Measurements from ENCODE around the gene RGS3.

Gene RGS3

DNA sequence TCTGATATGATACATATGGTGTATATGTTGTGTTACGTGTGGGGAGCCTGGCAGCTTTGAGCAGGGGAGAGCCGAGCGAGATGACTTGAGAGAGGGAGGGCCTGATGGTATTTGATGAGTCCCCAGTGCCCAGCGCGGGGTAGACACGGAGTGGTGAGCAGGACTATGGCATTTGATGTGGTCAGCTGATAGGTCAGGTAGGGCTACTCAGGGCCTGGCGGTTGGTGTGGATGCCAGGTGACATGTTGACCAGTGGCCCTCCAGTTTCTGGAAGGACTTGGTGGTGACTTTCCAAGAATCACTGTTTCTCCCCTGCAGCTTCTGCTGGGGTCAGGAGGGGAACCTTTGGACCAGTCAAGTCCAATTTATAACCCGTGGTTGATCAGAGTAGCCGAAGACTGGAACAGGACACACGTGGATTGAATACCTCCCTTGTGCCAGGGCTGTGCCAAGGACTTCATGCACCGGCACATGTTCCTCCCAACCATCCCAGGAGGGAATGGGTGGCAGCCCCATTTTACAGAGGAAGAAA lies 148.8 kb downstream of the RGS3 start:
- no peak for DNase-seq (ENCODE audit: extremely low read depth, low read depth)
- TF ChIP-seq, protein P1, sequence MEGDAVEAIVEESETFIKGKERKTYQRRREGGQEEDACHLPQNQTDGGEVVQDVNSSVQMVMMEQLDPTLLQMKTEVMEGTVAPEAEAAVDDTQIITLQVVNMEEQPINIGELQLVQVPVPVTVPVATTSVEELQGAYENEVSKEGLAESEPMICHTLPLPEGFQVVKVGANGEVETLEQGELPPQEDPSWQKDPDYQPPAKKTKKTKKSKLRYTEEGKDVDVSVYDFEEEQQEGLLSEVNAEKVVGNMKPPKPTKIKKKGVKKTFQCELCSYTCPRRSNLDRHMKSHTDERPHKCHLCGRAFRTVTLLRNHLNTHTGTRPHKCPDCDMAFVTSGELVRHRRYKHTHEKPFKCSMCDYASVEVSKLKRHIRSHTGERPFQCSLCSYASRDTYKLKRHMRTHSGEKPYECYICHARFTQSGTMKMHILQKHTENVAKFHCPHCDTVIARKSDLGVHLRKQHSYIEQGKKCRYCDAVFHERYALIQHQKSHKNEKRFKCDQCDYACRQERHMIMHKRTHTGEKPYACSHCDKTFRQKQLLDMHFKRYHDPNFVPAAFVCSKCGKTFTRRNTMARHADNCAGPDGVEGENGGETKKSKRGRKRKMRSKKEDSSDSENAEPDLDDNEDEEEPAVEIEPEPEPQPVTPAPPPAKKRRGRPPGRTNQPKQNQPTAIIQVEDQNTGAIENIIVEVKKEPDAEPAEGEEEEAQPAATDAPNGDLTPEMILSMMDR (IDR thresholded peaks at IDR 0.05; ENCODE audit: low read depth, low read length, missing control alignments): no peak
- H3K4me3 ChIP-seq (replicated peaks; ENCODE audit: low read depth, low read length): no peak overlapping the region

DNA sequence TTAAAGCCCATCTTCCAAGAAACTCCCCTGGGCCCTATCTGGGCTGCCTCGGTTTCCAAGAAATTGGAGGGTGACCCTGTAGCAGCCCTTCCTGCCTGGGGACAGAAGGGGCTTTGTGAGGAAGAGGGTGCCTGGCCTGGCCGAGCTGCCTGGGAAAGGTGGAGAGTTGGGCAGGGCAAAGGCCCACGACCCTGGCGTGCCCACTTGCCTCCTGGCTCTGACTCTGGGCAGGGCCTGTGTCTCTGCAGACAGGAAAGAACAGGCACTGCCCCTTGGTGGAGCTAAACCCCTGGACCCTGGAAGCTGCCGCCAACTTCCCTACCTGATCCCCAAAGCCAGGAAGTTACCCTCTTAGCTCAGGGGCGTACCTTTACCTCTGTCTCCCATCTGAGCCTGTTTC lies 149.3 kb downstream of the RGS3 start:
- H3K4me3 ChIP-seq (replicated peaks; ENCODE audit: low read depth, low read length): no peak overlapping the region
- TF ChIP-seq, protein P1 (IDR thresholded peaks at IDR 0.05; ENCODE audit: low read depth, low read length, missing control alignments): no peak
- DNase-seq (ENCODE audit: extremely low read depth, low read depth): no peak

DNA sequence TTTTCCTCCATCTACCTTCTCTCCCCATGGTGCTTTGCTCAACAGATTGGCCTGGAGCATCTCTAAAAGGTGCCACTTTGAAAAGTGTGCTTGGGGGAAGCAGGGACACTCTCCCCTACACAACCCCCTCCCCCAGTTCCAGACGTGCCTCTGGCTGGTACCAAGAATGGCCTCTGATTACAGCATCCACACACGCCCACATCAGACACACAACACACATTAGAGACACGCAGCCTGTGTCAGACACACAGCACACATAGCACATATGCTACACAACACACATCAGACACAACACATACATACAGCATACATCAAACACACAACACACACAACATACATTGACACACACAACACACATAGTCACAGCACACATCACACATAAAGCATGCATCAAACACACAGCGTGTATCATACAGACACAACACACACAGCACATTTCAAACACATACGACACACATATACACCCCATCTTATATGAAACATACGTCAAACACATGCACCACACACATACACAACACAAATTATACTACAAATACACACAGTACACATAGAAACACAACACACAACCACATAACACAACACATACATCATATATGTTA lies 150.4 kb downstream of the RGS3 start:
- no peak overlapping the region for H3K4me3 ChIP-seq (replicated peaks; ENCODE audit: low read depth, low read length)
- TF ChIP-seq, protein P1 (IDR thresholded peaks at IDR 0.05; ENCODE audit: low read depth, low read length, missing control alignments): no peak
- DNase-seq (ENCODE audit: extremely low read depth, low read depth): no peak

DNA sequence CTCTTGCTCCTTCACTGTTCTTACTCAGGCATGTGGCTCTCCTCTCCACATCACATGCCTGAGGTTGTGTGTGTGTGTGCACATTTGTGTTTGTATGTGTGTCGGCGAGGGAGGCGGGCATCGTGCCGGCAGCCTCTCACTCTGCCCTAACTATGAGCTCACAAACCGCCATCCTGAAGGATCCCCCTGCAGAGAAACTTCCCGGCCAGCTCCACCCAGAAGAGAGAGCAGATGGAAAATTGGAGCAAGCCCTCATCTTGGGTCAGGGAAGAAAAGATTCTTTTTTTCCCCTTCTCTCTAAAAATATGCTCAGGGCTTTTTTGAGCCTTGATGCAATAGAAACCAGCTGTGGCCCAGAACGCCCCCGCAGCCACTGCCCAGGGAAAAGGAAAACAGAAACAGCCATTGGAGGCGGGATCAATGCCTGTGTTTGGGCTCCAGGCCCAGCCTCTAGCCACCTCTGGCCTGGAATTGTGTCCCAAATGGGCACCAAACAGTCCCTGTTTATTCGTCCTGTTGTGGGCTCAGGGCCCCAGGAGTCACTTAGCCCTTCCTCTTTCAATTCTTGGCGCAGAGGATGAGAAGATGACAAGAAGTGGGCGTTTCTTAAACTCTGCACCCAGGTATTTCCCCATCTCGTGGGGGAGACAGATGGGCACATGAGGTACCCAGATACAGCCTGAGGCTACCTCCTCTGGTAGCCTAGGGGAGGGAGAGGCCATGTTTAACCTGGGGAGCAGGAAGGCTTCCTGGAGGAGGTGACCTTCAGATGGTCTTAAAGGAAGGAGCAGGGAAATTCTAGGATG lies 151.5 kb downstream of the RGS3 start:
- no peak overlapping the region; the same call in 1 of the 2 replicates for H3K4me3 ChIP-seq (replicated peaks; ENCODE audit: low read depth, low read length)
- no peak for DNase-seq (ENCODE audit: extremely low read depth, low read depth)

DNA sequence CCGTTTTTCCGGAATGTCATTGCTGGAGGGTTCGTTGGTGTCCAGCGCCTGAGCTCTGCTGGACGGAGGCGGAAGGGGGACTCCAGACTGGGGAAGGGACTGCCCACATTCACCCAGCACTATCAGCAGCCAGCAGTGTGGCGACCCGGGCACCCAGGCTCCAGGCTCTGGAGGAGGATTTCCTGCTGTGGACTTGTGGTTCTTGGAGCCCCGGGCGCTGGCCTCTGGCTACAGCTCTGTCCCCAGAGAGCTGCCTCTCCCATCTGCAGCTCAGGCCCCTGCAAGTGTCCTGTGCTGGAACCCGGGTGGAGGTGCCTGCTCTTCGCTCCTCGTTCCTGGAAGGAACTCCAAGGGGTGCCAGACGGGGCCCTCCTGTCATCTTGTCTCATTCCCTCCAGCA lies 152.6 kb downstream of the RGS3 start:
- H3K4me3 ChIP-seq (replicated peaks; ENCODE audit: low read depth, low read length): no peak overlapping the region
- TF ChIP-seq, protein P1 (IDR thresholded peaks at IDR 0.05; ENCODE audit: low read depth, low read length, missing control alignments): no peak
- no peak for DNase-seq (ENCODE audit: extremely low read depth, low read depth)

More for the DNA sequence above, 151.5 kb downstream of the RGS3 start:
- TF ChIP-seq, protein P1 (IDR thresholded peaks at IDR 0.05; ENCODE audit: low read depth, low read length, missing control alignments): no peak

DNA sequence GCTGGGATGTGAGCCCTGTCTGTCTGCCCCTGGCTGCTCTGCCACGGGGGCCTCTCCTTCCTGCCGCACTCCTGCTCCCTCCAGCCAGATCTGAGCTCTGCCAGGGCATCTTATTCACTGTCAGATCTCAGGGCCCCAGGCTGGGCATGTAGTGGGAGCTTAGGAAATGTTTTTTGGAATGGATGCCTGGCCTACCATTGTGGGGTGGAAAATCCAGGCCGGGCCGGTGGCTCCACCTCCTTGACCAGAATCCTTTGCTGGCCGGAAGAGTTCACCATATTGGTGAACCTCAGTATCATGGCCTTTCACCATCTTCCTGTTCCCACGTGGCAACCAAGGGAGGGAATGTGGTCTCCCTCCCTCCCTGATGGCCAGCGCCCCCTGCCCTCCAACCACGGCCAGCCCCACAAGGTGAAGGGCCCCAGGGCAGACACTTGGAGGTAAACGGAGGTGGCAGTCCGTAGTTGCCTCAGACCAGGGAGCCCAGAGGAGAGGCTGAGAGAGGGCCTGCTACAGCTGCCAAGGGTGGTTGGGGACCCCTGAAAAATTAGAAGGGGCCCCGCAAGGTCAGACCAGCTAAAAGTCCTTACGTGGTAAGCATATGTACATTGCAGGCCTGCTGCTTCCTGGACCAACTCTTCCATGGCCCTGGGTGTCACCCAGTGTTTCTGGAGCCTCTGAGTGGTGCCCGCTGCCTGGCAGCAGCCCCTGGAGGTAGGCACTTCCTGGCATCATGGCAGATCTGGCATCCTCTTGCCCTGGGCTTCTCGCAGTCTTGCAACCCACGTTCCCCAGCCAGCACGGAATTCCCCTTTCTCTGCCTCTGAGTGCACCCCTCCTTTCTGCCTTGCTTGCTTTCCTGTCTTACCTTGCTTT lies 153.3 kb downstream of the RGS3 start:
- TF ChIP-seq, protein P1 (IDR thresholded peaks at IDR 0.05; ENCODE audit: low read depth, low read length, missing control alignments): no peak
- no peak for DNase-seq (ENCODE audit: extremely low read depth, low read depth)
- H3K4me3 ChIP-seq (replicated peaks; ENCODE audit: low read depth, low read length): no peak overlapping the region
